ENCODE measurements around the gene TCAIM.

Gene TCAIM

GRCh38 chr3:44451441-44451840 lies 112.9 kb downstream of the TCAIM start:
- DNase-seq (ENCODE audit: extremely low read depth, low read depth) = no peak
- no peak for TF ChIP-seq CTCF (IDR thresholded peaks at IDR 0.05; ENCODE audit: low read depth, low read length, missing control alignments)
- no peak overlapping the region for H3K4me3 ChIP-seq (replicated peaks; ENCODE audit: low read depth, low read length)

- no peak for TF ChIP-seq CTCF (IDR thresholded peaks at IDR 0.05; ENCODE audit: low read depth, low read length, missing control alignments)
- DNase-seq (ENCODE audit: extremely low read depth, low read depth) = no peak
- no peak overlapping the region for H3K4me3 ChIP-seq (replicated peaks; ENCODE audit: low read depth, low read length)
Measured at GRCh38 chr3:44454258-44454657, 115.7 kb downstream of the TCAIM start.

- H3K4me3 ChIP-seq (replicated peaks; ENCODE audit: low read depth, low read length) = no peak overlapping the region
- no peak for TF ChIP-seq CTCF (IDR thresholded peaks at IDR 0.05; ENCODE audit: low read depth, low read length, missing control alignments)
- no peak for DNase-seq (ENCODE audit: extremely low read depth, low read depth)
Measured at GRCh38 chr3:44455318-44455717, 116.8 kb downstream of the TCAIM start.
